CD14-positive monocyte (primary cell): Measurements from ENCODE around the gene PACSIN2. TPM values are rescaled to one million over a fixed set of nuclear protein-coding genes. Genes with fewer than 3 reads are reported as not detected.
A peak's percentile ranks its signal among the peaks of the same experiment; 100 is the strongest.

Experiments
- DNase-seq, 3 donors: peaks; one replicate each; pipeline ENCODE4 v3.0.0-alpha.2; 2011 to 2022
- H2AFZ ChIP-seq: 2 replicates; pipeline ENCODE4 v1.6.0; 2012; ENCODE audit warnings: mild to moderate bottlenecking, low read depth, low read length, inconsistent platforms; ENCODE audit not compliant: insufficient read depth, poor library complexity, severe bottlenecking
- H3K27ac ChIP-seq, 2 donors: 1 replicate in 1 of 2; 2 replicates in 1 of 2; pipeline ENCODE4 v1.5.1; 2012 to 2013; ENCODE audit warnings: low read length in 2 of 2, control low read depth in 1 of 2, inconsistent platforms in 1 of 2, low read depth in 1 of 2, mild to moderate bottlenecking in 1 of 2
- H3K27me3 ChIP-seq, 2 donors: one replicate each; pipeline versions ENCODE4 v1.6.0 to v1.6.1; 2011 to 2013; ENCODE audit warnings: low read length in 2 of 2; ENCODE audit not compliant: control insufficient read depth in 2 of 2, insufficient read depth in 2 of 2
- H3K36me3 ChIP-seq, 2 donors: replicated peaks in 1 of 2; 1 replicate in 1 of 2; 2 replicates in 1 of 2; pipeline versions ENCODE4 v1.5.1 to v1.6.1; 2012 to 2013; ENCODE audit warnings: low read length in 2 of 2, control low read depth in 1 of 2, inconsistent platforms in 1 of 2, mild to moderate bottlenecking in 1 of 2; ENCODE audit not compliant: insufficient read depth in 2 of 2, control insufficient read depth in 1 of 2
- H3K4me1 ChIP-seq, 2 donors: 1 replicate in 1 of 2; 2 replicates in 1 of 2; pipeline versions ENCODE4 v1.5.1 to v1.6.1; 2012 to 2013; ENCODE audit warnings: low read length in 2 of 2, control low read depth in 1 of 2, inconsistent platforms in 1 of 2, mild to moderate bottlenecking in 1 of 2, moderate library complexity in 1 of 2; ENCODE audit not compliant: insufficient read depth in 2 of 2, control insufficient read depth in 1 of 2
- H3K4me2 ChIP-seq: replicated peaks from 2 replicates; pipeline ENCODE3; 2012; ENCODE audit warnings: low read length, moderate library complexity, mild to moderate bottlenecking; ENCODE audit not compliant: poor library complexity, severe bottlenecking; ENCODE audit errors: extremely low read depth
- H3K4me3 ChIP-seq, 3 experiments: fragments of 200-600 bp in 1 of 3; sonication (generic) in 1 of 3; replicated peaks in 1 of 3; 1 replicate in 2 of 3; 2 replicates in 1 of 3; pipeline ENCODE4 v1.5.1; 2011 to 2013; ENCODE audit warnings: low read length in 3 of 3, mild to moderate bottlenecking in 3 of 3, control low read depth in 2 of 3, low read depth in 2 of 3, inconsistent platforms in 1 of 3, moderate library complexity in 1 of 3
- H3K79me2 ChIP-seq: 2 replicates; pipeline ENCODE4 v1.6.0; 2012; ENCODE audit warnings: mild to moderate bottlenecking, control low read depth, inconsistent platforms, low read length, moderate library complexity; ENCODE audit not compliant: insufficient read depth
- H3K9ac ChIP-seq: 2 replicates; pipeline ENCODE4 v1.6.0; 2017; ENCODE audit warnings: low read length, mild to moderate bottlenecking; ENCODE audit not compliant: insufficient read depth, poor library complexity, severe bottlenecking
- H3K9me3 ChIP-seq, 2 donors: replicated peaks in 1 of 2; 1 replicate in 1 of 2; 2 replicates in 1 of 2; pipeline versions ENCODE4 v1.5.1 to v1.6.1; 2012 to 2013; ENCODE audit warnings: low read length in 2 of 2, control low read depth in 1 of 2; ENCODE audit not compliant: control insufficient read depth in 1 of 2, insufficient read depth in 1 of 2
- H4K20me1 ChIP-seq: 2 replicates; pipeline ENCODE4 v1.6.0; 2012; ENCODE audit warnings: mild to moderate bottlenecking, low read length, control low read depth, moderate library complexity; ENCODE audit not compliant: insufficient read depth
- H3K27ac Mint-ChIP-seq, 7 donors: one replicate each; pipeline ENCODE4 v1.8.0; 2020; ENCODE audit warnings: mild to moderate bottlenecking in 7 of 7, mixed read lengths in 7 of 7, moderate library complexity in 6 of 7, inconsistent platforms in 2 of 7
- H3K27me3 Mint-ChIP-seq, 3 donors: one replicate each; pipeline ENCODE4 v1.8.0; 2021 to 2022; ENCODE audit warnings: low read depth in 3 of 3, mild to moderate bottlenecking in 3 of 3, mixed read lengths in 3 of 3, moderate library complexity in 3 of 3, inconsistent platforms in 1 of 3
- H3K36me3 Mint-ChIP-seq, 2 donors: one replicate each; pipeline ENCODE4 v1.8.0; 2020; ENCODE audit warnings: mixed read lengths in 2 of 2, inconsistent platforms in 1 of 2, mild to moderate bottlenecking in 1 of 2
- H3K4me1 Mint-ChIP-seq: one replicate; pipeline ENCODE4 v1.8.0; 2020; ENCODE audit warnings: mild to moderate bottlenecking, mixed read lengths
- H3K4me3 Mint-ChIP-seq, 2 donors: one replicate each; pipeline ENCODE4 v1.8.0; 2020; ENCODE audit warnings: mild to moderate bottlenecking in 2 of 2, mixed read lengths in 2 of 2, moderate library complexity in 1 of 2
- H3K9me3 Mint-ChIP-seq, 7 donors: one replicate each; pipeline ENCODE4 v1.8.0; 2020 to 2022; ENCODE audit warnings: mixed read lengths in 7 of 7, mild to moderate bottlenecking in 6 of 7, moderate library complexity in 6 of 7, inconsistent platforms in 2 of 7
- CTCF ChIP-seq: fragments of 200-600 bp; IDR thresholded peaks from one replicate; pipeline ENCODE4 v1.8.0; 2022; ENCODE audit warnings: antibody characterized with exemption, mild to moderate bottlenecking
- WGBS: methylation state at CpG from one replicate; pipeline ENCODE4 v1.1.5; 2013; ENCODE audit warnings: missing lambda C conversion rate; ENCODE audit not compliant: insufficient coverage; 5-methylcytosine and 5-hydroxymethylcytosine counted together
- intact Hi-C, 2 donors: fragments of 100-400 bp; cut with micrococcal nuclease; formaldehyde crosslinking; loops; one replicate each; pipeline versions ENCODE4 v1.15.0 to v1.15.1; 2023
- polyA plus RNA-seq, 3 donors: library from polyadenylated mRNA; depleted of rRNA in 1 of 3; unstranded in 2 of 3; stranded (reverse) in 1 of 3; fragments of 300-500 nt in 2 of 3; fragments of >200 nt in 1 of 3; fragmentation: Illumina TruSeq in 2 of 3; gene quantifications; 1 replicate in 2 of 3; 2 replicates in 1 of 3; pipeline ENCODE4 v1.2.3, GENCODE V29; 2012 to 2021

The PACSIN2 gene
- polyA plus RNA-seq, 3 donors, result 31.2 to 45.7 (median 40.2) TPM

- peaks cover 40 to 41% of the 10 kb centered on the region in 2 donors for H3K4me1 ChIP-seq
- H3K79me2 ChIP-seq, result peaks cover 84% of the 10 kb centered on the region
- H2AFZ ChIP-seq, result no peak overlapping the region
- H3K9ac ChIP-seq, result no peak overlapping the region
- peak in 1 of 3 donors; percentile 32 for DNase-seq
- H3K27ac ChIP-seq, result no peak overlapping the region
- Mint-ChIP-seq H3K4me3 (no peak overlapping the region), H3K9me3 (peaks cover 0 to 4% (median 0%) of the 10 kb centered on the region in 7 donors), H3K27me3 (no peaks in the 10 kb centered on the region), H3K36me3 (peaks cover 15 to 27% of the 10 kb centered on the region in 2 donors), H3K27ac (peak overlapping the region in 3 of 7 donors; percentile 2 to 62 (median 40)), H3K4me1 (peaks cover 57% of the 10 kb centered on the region)
- 100% methylated on average over 2 of the region's 5 CpGs for WGBS
- no peak overlapping the region for H3K4me3 ChIP-seq
- H3K9me3 ChIP-seq, result no peaks in the 10 kb centered on the region
- no peak overlapping the region for H3K4me2 ChIP-seq
- TF ChIP-seq CTCF, result no peak
- H4K20me1 ChIP-seq, result peaks cover 52% of the 10 kb centered on the region
- peaks cover 0 to 22% of the 10 kb centered on the region in 2 donors for H3K36me3 ChIP-seq
- intact Hi-C loops, result no loop called here
- no peaks in the 10 kb centered on the region for H3K27me3 ChIP-seq
Observed at GRCh38 chr22:42970029-42970428, 44.9 kb downstream of the PACSIN2 start.

GRCh38 chr22:42969348-42969975 is 45.5 kb downstream of the PACSIN2 start:
- no peaks in the 10 kb centered on the region for H3K27me3 ChIP-seq
- Mint-ChIP-seq H3K9me3 (peaks cover 0 to 4% (median 0%) of the 10 kb centered on the region in 7 donors), H3K4me3 (no peak overlapping the region), H3K4me1 (peaks cover 56% of the 10 kb centered on the region), H3K36me3 (peaks cover 19 to 32% of the 10 kb centered on the region in 2 donors), H3K27ac (peak overlapping the region in 3 of 7 donors; percentile 21 to 62 (median 40)), H3K27me3 (no peaks in the 10 kb centered on the region)
- H3K4me2 ChIP-seq, result no peak overlapping the region
- no peak for TF ChIP-seq CTCF
- intact Hi-C loops, result no loop called here
- H2AFZ ChIP-seq, result no peak overlapping the region
- H3K4me1 ChIP-seq, result peaks cover 35 to 36% of the 10 kb centered on the region in 2 donors
- peaks cover 0 to 27% of the 10 kb centered on the region in 2 donors for H3K36me3 ChIP-seq
- no peak overlapping the region for H3K9ac ChIP-seq
- H4K20me1 ChIP-seq, result peaks cover 46% of the 10 kb centered on the region
- no peak for DNase-seq
- no peaks in the 10 kb centered on the region for H3K9me3 ChIP-seq
- no peak overlapping the region for H3K4me3 ChIP-seq
- 95% methylated on average over 8 of the region's 12 CpGs for WGBS
- H3K79me2 ChIP-seq, result peaks cover 84% of the 10 kb centered on the region
- H3K27ac ChIP-seq, result no peak overlapping the region
